HL-60 (cell line): ENCODE data around the gene ZSCAN12.
"Not testable (repeated sequence)": the region's sequence is repeated elsewhere in the genome, so short reads cannot be mapped to it uniquely, and the experiment has no call there.

Experiments
- DNase-seq, 2 experiments: peaks; one replicate each; pipeline ENCODE4 v3.0.0-alpha.2; 2010 to 2020; ENCODE audit warnings: low read depth in 1 of 2, low spot score in 1 of 2
- H3K27ac ChIP-seq: fragments of 250-450 bp; sonication (Bioruptor Pico); replicated peaks from 2 replicates; pipeline ENCODE4 v1.5.1; 2020; ENCODE audit warnings: mild to moderate bottlenecking, moderate library complexity
- H3K27me3 ChIP-seq: fragments of 250-450 bp; sonication (Bioruptor Pico); 2 replicates; pipeline ENCODE4 v1.5.1; 2021; ENCODE audit warnings: mild to moderate bottlenecking, moderate library complexity; ENCODE audit not compliant: insufficient read depth, poor library complexity, severe bottlenecking
- H3K4me3 ChIP-seq: replicated peaks from 2 replicates; pipeline ENCODE4 v1.5.1; 2011; ENCODE audit warnings: mild to moderate bottlenecking, control low read depth, low read length; ENCODE audit not compliant: insufficient read depth
- GABPA ChIP-seq: IDR thresholded peaks from 2 replicates; pipeline ENCODE4 v1.6.1; 2012; ENCODE audit warnings: low read depth
- POLR2AphosphoS5 ChIP-seq: IDR thresholded peaks from 2 replicates; pipeline ENCODE4 v1.6.1; 2012; ENCODE audit warnings: low read depth
- SPI1 ChIP-seq: IDR thresholded peaks from 2 replicates; pipeline ENCODE4 v1.6.1; 2012; ENCODE audit warnings: low read depth, mild to moderate bottlenecking, borderline replicate concordance
- TF ChIP-seq, protein P1 (sequence below): IDR thresholded peaks from one replicate; pipeline ENCODE4 v1.5.1; 2011; ENCODE audit warnings: low read length, control low read depth, inconsistent platforms; ENCODE audit not compliant: insufficient read depth
- TF ChIP-seq, protein P2 (sequence below): IDR thresholded peaks from 2 replicates; pipeline ENCODE4 v1.6.1; 2012; ENCODE audit warnings: low read depth; ENCODE audit not compliant: insufficient replicate concordance

ZSCAN12 gene

DNA sequence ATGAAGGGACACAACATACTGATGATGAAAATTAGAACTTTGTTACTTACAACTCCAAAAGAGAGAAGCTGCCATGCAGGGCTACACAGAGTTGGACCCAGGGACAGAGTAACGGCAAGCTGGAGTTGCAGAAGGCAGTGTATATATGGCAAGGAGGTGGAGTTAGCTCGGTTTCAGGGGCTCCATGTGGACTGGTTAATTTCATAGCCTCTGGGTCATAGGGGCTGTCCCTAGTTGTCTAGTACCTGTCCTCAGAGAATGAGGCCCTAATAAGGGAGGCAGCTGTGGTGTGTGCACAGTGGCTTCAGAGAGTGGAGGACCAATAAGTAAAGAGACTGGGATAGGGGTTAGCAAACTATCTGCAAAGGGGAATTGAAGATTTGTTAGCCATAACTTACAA is 7.9 kb upstream of the ZSCAN12 start:
- H3K27ac ChIP-seq, result no peak overlapping the region
- no peak for DNase-seq
- TF ChIP-seq GABPA (no peak), POLR2AphosphoS5 (no peak), SPI1 (no peak)
- TF ChIP-seq, protein P1, sequence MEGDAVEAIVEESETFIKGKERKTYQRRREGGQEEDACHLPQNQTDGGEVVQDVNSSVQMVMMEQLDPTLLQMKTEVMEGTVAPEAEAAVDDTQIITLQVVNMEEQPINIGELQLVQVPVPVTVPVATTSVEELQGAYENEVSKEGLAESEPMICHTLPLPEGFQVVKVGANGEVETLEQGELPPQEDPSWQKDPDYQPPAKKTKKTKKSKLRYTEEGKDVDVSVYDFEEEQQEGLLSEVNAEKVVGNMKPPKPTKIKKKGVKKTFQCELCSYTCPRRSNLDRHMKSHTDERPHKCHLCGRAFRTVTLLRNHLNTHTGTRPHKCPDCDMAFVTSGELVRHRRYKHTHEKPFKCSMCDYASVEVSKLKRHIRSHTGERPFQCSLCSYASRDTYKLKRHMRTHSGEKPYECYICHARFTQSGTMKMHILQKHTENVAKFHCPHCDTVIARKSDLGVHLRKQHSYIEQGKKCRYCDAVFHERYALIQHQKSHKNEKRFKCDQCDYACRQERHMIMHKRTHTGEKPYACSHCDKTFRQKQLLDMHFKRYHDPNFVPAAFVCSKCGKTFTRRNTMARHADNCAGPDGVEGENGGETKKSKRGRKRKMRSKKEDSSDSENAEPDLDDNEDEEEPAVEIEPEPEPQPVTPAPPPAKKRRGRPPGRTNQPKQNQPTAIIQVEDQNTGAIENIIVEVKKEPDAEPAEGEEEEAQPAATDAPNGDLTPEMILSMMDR, result no peak
- TF ChIP-seq, protein P2, sequence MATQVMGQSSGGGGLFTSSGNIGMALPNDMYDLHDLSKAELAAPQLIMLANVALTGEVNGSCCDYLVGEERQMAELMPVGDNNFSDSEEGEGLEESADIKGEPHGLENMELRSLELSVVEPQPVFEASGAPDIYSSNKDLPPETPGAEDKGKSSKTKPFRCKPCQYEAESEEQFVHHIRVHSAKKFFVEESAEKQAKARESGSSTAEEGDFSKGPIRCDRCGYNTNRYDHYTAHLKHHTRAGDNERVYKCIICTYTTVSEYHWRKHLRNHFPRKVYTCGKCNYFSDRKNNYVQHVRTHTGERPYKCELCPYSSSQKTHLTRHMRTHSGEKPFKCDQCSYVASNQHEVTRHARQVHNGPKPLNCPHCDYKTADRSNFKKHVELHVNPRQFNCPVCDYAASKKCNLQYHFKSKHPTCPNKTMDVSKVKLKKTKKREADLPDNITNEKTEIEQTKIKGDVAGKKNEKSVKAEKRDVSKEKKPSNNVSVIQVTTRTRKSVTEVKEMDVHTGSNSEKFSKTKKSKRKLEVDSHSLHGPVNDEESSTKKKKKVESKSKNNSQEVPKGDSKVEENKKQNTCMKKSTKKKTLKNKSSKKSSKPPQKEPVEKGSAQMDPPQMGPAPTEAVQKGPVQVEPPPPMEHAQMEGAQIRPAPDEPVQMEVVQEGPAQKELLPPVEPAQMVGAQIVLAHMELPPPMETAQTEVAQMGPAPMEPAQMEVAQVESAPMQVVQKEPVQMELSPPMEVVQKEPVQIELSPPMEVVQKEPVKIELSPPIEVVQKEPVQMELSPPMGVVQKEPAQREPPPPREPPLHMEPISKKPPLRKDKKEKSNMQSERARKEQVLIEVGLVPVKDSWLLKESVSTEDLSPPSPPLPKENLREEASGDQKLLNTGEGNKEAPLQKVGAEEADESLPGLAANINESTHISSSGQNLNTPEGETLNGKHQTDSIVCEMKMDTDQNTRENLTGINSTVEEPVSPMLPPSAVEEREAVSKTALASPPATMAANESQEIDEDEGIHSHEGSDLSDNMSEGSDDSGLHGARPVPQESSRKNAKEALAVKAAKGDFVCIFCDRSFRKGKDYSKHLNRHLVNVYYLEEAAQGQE, result no peak
- no peak overlapping the region for H3K4me3 ChIP-seq
- H3K27me3 ChIP-seq, result no peaks in the 10 kb centered on the region

DNA sequence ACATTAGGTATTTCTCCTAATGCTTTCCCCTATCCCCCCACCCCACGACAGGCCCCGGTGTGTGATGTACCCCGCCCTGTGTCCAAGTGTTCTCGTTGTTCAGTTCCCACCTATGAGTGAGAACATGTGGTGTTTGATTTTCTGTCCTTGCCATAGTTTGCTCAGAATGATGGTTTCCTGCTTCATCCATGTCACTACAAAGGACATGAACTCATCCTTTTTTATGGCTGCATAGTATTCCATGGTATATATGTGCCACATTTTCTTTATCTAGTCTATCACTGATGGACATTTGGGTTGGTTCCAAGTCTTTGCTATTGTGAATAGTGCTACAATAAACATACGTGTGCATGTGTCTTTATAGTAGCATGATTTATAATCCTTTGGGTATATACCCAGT is 4.4 kb upstream of the ZSCAN12 start:
- not testable (repeated sequence) for DNase-seq, H3K27me3 ChIP-seq, H3K27ac ChIP-seq, H3K4me3 ChIP-seq

DNA sequence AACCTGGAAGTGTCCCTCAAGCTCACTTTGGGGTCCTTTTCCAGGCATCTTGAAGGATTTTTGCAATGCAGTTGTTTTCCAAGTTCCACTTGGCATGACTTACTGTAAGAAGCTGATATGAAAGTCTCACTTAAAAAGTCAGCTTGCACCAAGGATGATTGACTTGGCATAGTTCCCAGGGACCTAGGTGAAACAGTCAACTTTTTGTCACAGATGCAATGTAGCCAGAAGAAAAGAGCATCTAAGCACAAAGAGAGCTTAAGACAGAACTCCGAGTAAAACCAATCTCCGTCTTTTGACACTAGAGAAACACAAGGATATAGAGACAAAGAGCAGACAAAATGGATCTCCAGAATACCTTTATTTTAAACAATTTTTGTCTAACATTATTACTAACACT is 2.6 kb upstream of the ZSCAN12 start:
- TF ChIP-seq POLR2AphosphoS5, result no peak
- Histone ChIP-seq H3K27ac (no peak overlapping the region), H3K4me3 (no peak overlapping the region), H3K27me3 (no peaks in the 10 kb centered on the region)
- DNase-seq, result no peak

DNA sequence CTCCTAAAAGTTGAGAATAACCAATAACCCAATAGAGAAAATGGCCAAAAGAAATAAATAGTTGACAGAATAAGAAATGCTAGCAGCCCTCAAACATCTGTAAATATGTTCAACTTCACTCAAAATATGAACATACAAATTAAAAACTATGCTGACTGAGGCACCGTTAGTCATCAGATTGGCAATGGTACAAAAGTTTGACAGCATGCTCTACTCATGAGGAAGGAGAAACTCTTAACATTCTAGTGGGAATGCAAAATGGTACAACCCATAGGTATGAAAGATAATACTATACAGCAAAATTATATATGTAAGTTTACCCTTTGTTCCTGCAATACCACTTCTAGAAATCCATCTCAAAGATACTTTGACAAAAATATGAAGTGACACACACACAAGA is 1.6 kb upstream of the ZSCAN12 start:
- no peak for DNase-seq
- Histone ChIP-seq H3K27me3 (no peaks in the 10 kb centered on the region), H3K27ac (no peak overlapping the region), H3K4me3 (no peak overlapping the region)
- TF ChIP-seq GABPA, result no peak
- no peak for TF ChIP-seq SPI1
- TF ChIP-seq, protein P2, result no peak
- no peak for TF ChIP-seq POLR2AphosphoS5
- TF ChIP-seq, protein P1, result no peak

DNA sequence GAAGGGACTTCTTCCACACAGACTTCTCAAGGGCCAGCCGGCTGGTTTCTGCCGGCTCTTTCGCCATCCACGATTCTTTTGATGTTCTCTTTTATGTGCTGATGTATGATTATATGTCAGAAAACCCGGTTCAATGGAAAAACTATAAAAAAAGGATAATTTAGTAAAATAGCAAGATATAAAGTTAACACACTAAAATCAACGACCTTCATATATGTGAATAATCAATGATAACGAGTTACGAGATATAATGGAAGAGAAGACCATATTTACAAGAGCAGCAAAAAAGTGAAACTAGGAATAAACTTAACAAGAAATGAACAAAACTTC is 540 bp upstream of the ZSCAN12 start:
- H3K27ac ChIP-seq, result peak overlapping the region; percentile 74
- H3K4me3 ChIP-seq, result peak overlapping the region; percentile 70
- TF ChIP-seq, protein P2, result no peak
- TF ChIP-seq GABPA, result no peak
- TF ChIP-seq, protein P1, result no peak
- TF ChIP-seq SPI1, result no peak
- TF ChIP-seq POLR2AphosphoS5, result no peak
- no peak for DNase-seq
- H3K27me3 ChIP-seq, result no peaks in the 10 kb centered on the region
